Fibroblast of peridontal ligament (primary cell): Measurements from ENCODE around the gene CFAP57.

Experiments
- DNase-seq: peaks from one replicate; pipeline ENCODE4 v3.0.0-alpha.2; 2010; ENCODE audit errors: extremely low read depth

The CFAP57 gene

DNA sequence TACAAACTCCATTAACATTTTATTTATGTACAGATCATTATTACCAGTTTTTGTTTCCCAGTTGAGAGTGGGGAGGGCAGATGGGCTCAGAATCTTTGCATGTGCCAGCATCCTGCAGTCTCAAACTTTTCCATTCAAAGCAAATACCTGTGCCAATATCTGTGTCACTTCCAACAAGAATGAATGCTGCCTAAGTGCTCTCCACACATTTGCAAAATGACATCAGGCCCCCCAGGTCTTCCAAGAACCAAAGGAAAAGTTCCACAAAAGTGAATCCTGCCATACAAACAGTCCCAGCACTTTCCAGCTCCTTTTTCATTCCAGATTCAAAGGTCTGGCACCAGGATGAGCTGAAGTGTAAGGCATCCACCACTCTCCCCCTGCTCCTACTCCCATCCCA is 127.0 kb downstream of the CFAP57 start:
- no peak for DNase-seq

DNA sequence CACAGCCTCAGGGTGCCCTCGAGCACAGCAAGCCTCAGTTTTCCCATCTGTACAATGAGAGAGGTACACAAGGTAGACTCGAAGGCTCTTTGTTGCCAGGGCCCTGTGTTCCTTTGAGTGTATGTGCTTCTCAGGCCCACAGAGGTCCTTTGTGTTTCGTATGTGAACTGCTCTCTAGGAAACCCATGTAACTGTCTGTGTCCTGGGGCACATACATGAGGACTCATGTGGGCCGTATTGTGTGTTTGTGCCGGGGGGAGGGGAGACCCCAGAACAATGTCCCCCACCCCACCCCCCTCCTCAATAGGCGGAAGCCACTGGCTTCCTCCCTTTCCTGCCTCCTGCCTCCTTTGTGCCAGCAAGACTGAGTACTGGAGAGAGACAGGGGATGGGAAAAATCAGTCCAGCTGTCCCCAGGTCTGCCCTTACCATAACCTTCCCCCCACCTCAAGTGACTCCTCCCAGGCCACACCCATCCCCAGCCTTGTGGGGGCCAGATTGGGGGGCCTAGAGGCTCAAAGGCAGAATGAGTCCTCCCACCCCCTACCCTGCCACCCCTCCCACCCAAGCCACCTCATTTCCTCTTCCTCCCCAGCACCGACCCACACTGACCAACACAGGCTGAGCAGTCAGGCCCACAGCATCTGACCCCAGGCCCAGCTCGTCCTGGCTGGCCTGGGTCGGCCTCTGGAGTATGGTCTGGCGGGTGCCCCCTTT is 128.4 kb downstream of the CFAP57 start, which contains the start of gene TIE1:
Gene TIE1, plus strand, starts transcription at position 605 of the 717 bp plus-strand sequence. Its CDS starts 90 bp downstream, at position 695.
- DNase-seq = no peak

DNA sequence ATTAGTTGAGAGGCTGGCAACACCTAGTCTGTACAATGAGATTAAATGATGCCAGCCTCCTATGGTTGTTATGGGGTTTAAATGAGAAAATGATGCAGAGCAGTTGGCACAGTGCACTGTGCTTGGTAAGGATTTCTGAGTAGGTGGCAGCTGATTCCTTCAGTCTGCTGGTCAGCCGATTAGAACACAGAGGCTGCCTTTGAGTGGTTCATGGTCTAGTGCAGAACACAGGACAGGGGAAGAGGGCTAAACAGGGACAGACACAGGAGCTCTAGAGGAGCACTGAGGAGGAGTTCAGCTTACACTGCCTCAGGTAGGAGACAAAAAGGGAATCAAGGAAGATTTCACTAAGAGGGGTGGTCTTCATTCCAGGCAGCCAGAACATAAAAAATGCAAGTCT is 130.1 kb downstream of the CFAP57 start:
- no peak for DNase-seq

DNA sequence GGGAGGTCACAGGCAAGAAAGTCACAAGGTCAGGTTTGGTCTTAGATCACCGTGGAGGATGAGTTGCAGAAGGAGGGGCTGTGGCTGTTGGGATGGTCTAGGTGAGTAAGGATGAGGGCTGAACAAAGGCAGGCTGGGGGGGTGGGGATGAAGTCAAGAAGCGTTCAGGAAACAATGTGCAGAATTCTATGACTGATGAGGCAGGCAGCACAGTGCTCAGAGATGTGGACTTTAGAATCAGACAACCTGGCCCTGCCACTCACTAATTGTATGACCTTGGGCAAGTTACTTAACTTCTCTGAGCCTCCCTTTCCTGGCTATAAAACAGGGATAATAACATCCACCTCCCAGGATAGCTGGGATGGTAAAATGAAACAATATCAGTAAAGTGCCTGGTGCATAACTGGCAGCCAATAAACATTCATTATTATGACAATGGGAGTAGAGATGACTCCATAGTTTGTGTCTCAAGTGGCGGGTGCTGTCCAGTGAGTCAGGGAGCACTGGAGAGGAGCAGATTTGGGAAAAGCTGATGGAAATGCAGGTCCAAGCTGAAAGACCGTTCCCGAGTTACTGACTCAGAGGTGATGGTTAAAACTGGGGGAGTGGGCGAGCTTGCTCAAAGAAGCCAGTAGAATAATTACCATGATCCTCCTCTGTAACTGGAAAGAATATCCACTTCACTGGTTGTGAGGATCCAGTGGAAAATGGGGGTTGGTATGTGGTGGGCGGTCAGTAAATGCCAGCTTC is 130.8 kb downstream of the CFAP57 start:
- DNase-seq = no peak

DNA sequence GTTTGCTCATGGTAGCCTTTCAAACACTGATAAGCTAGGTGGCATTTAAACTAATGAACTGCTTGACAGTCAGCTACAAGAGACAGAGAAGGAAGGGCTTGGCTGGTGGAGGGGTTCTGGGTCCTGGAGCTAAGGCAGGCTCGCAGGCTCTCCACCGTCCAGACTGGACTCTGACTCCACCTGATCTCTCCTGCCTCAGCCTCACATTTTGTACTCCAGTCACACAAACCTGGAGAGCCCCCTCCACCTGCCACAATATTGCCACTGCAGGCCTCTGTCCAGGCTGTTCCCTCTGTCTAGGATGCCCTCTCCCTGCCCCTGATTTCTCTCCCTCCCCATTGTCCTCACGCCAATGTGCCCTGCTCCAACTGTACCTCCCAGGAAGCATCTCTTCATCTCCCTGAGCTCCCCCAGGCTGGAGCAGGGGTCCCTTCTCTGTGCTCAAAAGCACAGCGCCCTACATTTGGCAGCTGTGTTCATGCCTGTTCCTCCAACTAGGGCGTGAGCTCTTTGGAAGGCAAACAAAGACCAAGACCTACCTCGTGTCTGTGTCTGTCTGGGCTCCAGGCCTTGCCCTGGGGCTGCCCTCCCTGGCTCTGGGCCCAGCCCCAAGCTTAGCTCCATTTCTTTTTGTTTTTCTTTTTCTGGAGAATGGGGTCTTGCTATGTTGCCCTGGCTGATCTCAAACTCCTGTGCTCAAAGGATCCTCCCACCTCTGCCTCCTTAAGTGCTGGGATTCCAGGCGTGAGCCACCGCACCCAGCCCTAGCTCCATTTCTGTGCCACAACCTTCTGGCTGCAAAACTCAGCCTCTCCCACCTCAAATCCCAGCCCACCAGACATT is 131.6 kb downstream of the CFAP57 start:
- DNase-seq = no peak
